ENCODE results near the gene FOXP4. TPM values are rescaled to one million over a fixed set of nuclear protein-coding genes. Genes with fewer than 3 reads are reported as not detected.

Gene FOXP4
- total and polyA plus RNA-seq, 2 of the 13 experiments (the other 11 are each of a cell fraction or from before 2014, with no cell fraction given) = 11.0 to 12.4 TPM

DNA sequence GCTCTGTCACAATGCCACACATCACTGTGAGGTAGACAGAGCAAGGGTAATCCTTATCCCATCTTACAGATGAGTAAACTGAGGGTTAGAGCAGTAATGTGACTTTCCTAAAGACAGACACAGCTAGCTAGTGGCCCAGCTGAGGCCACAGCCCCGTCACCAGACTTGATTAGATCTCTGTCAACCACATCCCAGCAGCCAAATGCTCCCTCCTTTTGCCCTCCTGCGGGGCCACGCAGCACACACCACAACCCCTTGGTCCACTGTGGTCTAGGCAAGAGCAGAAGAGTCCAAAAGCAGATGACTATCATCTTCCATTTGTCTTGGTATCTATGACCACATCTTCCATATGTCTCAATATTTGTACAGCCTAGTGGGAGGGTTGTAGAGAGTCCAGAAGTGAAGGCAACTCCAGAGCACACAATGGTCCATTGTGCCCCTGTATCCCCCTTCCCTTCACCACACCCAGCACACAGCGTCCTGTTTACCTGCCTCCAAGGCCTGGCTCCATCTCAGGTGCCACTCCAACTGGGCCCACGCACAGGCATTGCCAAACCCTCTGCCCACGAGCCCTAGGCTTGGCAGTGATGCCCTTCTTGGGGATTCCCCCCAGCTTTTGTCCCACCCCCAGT, 47.1 kb upstream of the FOXP4 start (continued):
- no peak for TF ChIP-seq AGO1 (IDR thresholded peaks at IDR 0.05; ENCODE audit: low read depth, low read length, poor library complexity, severe bottlenecking)
- no peak for TF ChIP-seq ZNF367 (CRISPR knock-in tag; IDR thresholded peaks at IDR 0.05; ENCODE audit: borderline replicate concordance)
- no peak for TF ChIP-seq FOXM1 (CRISPR knock-in tag; IDR thresholded peaks at IDR 0.05)
- TF ChIP-seq, protein P1, sequence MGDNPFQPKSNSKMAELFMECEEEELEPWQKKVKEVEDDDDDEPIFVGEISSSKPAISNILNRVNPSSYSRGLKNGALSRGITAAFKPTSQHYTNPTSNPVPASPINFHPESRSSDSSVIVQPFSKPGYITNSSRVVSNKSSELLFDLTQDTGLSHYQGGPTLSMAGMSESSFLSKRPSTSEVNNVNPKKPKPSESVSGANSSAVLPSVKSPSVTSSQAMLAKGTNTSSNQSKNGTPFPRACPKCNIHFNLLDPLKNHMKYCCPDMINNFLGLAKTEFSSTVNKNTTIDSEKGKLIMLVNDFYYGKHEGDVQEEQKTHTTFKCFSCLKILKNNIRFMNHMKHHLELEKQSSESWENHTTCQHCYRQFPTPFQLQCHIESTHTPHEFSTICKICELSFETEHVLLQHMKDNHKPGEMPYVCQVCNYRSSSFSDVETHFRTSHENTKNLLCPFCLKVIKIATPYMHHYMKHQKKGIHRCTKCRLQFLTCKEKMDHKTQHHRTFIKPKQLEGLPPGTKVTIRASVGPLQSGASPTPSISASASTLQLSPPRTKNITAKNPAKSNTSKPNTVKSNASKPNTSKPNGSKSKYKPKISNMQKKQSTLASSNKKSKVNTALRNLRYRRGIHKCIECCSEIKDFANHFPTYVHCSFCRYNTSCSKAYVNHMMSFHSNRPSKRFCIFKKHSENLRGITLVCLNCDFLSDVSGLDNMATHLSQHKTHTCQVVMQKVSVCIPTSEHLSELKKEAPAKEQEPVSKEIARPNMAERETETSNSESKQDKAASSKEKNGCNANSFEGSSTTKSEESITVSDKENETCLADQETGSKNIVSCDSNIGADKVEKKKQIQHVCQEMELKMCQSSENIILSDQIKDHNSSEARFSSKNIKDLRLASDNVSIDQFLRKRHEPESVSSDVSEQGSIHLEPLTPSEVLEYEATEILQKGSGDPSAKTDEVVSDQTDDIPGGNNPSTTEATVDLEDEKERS (CRISPR knock-in tag; IDR thresholded peaks at IDR 0.05) = 0 out of 2 replicates have a peak, but pooled peaks have one; percentile 29
- peak; percentile 83 for TF ChIP-seq ZBTB7B (CRISPR knock-in tag; IDR thresholded peaks at IDR 0.05)
- peak; percentile 60 for TF ChIP-seq ISL2 (CRISPR knock-in tag; IDR thresholded peaks at IDR 0.05)
- TF ChIP-seq, protein P2, sequence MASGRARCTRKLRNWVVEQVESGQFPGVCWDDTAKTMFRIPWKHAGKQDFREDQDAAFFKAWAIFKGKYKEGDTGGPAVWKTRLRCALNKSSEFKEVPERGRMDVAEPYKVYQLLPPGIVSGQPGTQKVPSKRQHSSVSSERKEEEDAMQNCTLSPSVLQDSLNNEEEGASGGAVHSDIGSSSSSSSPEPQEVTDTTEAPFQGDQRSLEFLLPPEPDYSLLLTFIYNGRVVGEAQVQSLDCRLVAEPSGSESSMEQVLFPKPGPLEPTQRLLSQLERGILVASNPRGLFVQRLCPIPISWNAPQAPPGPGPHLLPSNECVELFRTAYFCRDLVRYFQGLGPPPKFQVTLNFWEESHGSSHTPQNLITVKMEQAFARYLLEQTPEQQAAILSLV (CRISPR knock-in tag; IDR thresholded peaks at IDR 0.05; ENCODE audit: borderline replicate concordance) = 0 out of 2 replicates have a peak, but pooled peaks have one; percentile 45
- no peak for TF ChIP-seq CC2D1A (CRISPR knock-in tag; IDR thresholded peaks at IDR 0.05)
- peak; percentile 35; the same call in 1 of the 2 replicates for TF ChIP-seq ZNF350 (CRISPR knock-in tag; IDR thresholded peaks at IDR 0.05; ENCODE audit: borderline replicate concordance, low read depth)
- TF ChIP-seq ZSCAN20 (CRISPR knock-in tag; IDR thresholded peaks at IDR 0.05; ENCODE audit: borderline replicate concordance) = no peak
- TF ChIP-seq FOXO1 (CRISPR knock-in tag; IDR thresholded peaks at IDR 0.05) = peak; percentile 88
- TF ChIP-seq TSC22D2 (CRISPR knock-in tag; IDR thresholded peaks at IDR 0.05; ENCODE audit: borderline replicate concordance) = 0 out of 2 replicates have a peak, but pooled peaks have one; percentile 1
- peak; percentile 60; the same call in 1 of the 2 replicates for TF ChIP-seq RARA (CRISPR knock-in tag; IDR thresholded peaks at IDR 0.05)
- no peak for TF ChIP-seq ZNF30 (CRISPR knock-in tag; IDR thresholded peaks at IDR 0.05)
- peak; percentile 86; the same call in 1 of the 2 replicates for TF ChIP-seq ZNF292 (CRISPR knock-in tag; IDR thresholded peaks at IDR 0.05; ENCODE audit: borderline replicate concordance, low read depth)
- peak; percentile 56; the same call in 1 of the 2 replicates for TF ChIP-seq KDM1A (CRISPR knock-in tag; IDR thresholded peaks at IDR 0.05)
- TF ChIP-seq, protein P3, sequence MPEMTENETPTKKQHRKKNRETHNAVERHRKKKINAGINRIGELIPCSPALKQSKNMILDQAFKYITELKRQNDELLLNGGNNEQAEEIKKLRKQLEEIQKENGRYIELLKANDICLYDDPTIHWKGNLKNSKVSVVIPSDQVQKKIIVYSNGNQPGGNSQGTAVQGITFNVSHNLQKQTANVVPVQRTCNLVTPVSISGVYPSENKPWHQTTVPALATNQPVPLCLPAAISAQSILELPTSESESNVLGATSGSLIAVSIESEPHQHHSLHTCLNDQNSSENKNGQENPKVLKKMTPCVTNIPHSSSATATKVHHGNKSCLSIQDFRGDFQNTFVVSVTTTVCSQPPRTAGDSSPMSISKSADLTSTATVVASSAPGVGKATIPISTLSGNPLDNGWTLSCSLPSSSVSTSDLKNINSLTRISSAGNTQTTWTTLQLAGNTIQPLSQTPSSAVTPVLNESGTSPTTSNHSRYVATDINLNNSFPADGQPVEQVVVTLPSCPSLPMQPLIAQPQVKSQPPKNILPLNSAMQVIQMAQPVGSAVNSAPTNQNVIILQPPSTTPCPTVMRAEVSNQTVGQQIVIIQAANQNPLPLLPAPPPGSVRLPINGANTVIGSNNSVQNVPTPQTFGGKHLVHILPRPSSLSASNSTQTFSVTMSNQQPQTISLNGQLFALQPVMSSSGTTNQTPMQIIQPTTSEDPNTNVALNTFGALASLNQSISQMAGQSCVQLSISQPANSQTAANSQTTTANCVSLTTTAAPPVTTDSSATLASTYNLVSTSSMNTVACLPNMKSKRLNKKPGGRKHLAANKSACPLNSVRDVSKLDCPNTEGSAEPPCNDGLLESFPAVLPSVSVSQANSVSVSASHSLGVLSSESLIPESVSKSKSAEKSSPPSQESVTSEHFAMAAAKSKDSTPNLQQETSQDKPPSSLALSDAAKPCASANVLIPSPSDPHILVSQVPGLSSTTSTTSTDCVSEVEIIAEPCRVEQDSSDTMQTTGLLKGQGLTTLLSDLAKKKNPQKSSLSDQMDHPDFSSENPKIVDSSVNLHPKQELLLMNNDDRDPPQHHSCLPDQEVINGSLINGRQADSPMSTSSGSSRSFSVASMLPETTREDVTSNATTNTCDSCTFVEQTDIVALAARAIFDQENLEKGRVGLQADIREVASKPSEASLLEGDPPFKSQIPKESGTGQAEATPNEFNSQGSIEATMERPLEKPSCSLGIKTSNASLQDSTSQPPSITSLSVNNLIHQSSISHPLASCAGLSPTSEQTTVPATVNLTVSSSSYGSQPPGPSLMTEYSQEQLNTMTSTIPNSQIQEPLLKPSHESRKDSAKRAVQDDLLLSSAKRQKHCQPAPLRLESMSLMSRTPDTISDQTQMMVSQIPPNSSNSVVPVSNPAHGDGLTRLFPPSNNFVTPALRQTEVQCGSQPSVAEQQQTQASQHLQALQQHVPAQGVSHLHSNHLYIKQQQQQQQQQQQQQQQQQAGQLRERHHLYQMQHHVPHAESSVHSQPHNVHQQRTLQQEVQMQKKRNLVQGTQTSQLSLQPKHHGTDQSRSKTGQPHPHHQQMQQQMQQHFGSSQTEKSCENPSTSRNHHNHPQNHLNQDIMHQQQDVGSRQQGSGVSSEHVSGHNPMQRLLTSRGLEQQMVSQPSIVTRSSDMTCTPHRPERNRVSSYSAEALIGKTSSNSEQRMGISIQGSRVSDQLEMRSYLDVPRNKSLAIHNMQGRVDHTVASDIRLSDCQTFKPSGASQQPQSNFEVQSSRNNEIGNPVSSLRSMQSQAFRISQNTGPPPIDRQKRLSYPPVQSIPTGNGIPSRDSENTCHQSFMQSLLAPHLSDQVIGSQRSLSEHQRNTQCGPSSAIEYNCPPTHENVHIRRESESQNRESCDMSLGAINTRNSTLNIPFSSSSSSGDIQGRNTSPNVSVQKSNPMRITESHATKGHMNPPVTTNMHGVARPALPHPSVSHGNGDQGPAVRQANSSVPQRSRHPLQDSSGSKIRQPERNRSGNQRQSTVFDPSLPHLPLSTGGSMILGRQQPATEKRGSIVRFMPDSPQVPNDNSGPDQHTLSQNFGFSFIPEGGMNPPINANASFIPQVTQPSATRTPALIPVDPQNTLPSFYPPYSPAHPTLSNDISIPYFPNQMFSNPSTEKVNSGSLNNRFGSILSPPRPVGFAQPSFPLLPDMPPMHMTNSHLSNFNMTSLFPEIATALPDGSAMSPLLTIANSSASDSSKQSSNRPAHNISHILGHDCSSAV (CRISPR knock-in tag; IDR thresholded peaks at IDR 0.05; ENCODE audit: borderline replicate concordance) = no peak

Data from HepG2 (cell line).